HCT116 (cell line): ENCODE results near the gene HOXA7. TPM values are rescaled to one million over a fixed set of nuclear protein-coding genes. Genes with fewer than 3 reads are reported as not detected.
A peak's percentile ranks its signal among the peaks of the same experiment; 100 is the strongest.

Experiments
- ATAC-seq: fragments of 200-7000 bp; cut with Tn5 transposase; 2 replicates; pipeline ENCODE4 v1.9.1; 2020; ENCODE audit warnings: mild to moderate bottlenecking, moderate library complexity
- BruUV-seq: library from RNA; stranded (reverse); fragments of 400-500 nt; replicated peaks from 2 replicates; lab custom pipeline; 2021; lab: Mats Ljungman, UMichigan
- CTCF ChIA-PET: fragments of 300-600 bp; sonication (Branson Sonifier 250); formaldehyde crosslinking; loops from one replicate; lab custom pipeline; 2021; ENCODE audit warnings: antibody characterized with exemption; lab: Charles Lee
- POLR2A ChIA-PET: fragments of 300-600, 350-600 bp; sonication (Branson Sonifier 250); formaldehyde crosslinking; loops from one replicate; lab custom pipeline; 2021; ENCODE audit warnings: antibody characterized with exemption; lab: Charles Lee
- RAD21 ChIA-PET, 2 experiments: fragments of 300-600 bp; sonication (Branson Sonifier 250); formaldehyde crosslinking; loops; one replicate each; lab custom pipeline; 2023; ENCODE audit warnings: low total read pairs in 2 of 2; ENCODE audit not compliant: uncharacterized antibody in 2 of 2, unreplicated experiment in 2 of 2, low non-redundant PET in 1 of 2; lab: Charles Lee
- DNase-seq: peaks from one replicate; pipeline ENCODE4 v3.0.0-alpha.2; 2010; ENCODE audit warnings: low read depth, low spot score
- H2AFZ ChIP-seq: fragments of 200-600 bp; shearing (Covaris generic), sonication (generic); 2 replicates; pipeline ENCODE4 v1.6.1; 2017; ENCODE audit warnings: low read depth, mixed run types, mixed read lengths, antibody characterized with exemption, low read length; ENCODE audit not compliant: poor library complexity, severe bottlenecking
- H3K27ac ChIP-seq: 2 replicates; pipeline ENCODE4 v1.5.1; 2012; ENCODE audit warnings: low read depth, low read length
- H3K27me3 ChIP-seq: fragments of 200-600 bp; sonication (generic); 2 replicates; pipeline ENCODE4 v1.6.1; 2016; ENCODE audit warnings: mixed run types, low read length, mixed read lengths; ENCODE audit not compliant: insufficient read depth
- H3K36me3 ChIP-seq, 2 experiments: fragments of 200-500 bp in 1 of 2; fragments of 200-600 bp in 1 of 2; sonication (Bioruptor generic) in 1 of 2; sonication (generic) in 1 of 2; 2 replicates each; pipeline versions ENCODE4 v1.5.1 to v1.6.1; 2014 to 2016; ENCODE audit warnings: low read length in 2 of 2, inconsistent platforms in 1 of 2, mixed read lengths in 1 of 2, mixed run types in 1 of 2; ENCODE audit not compliant: insufficient read depth in 2 of 2, control insufficient read depth in 1 of 2
- H3K4me1 ChIP-seq, 2 experiments: fragments of 200-600 bp in 1 of 2; sonication (generic) in 1 of 2; 2 replicates each; pipeline versions ENCODE4 v1.5.1 to v1.6.1; 2012 to 2017; ENCODE audit warnings: low read length in 2 of 2, inconsistent platforms in 1 of 2, mild to moderate bottlenecking in 1 of 2, mixed read lengths in 1 of 2, mixed run types in 1 of 2, moderate library complexity in 1 of 2; ENCODE audit not compliant: insufficient read depth in 2 of 2, control insufficient read depth in 1 of 2
- H3K4me2 ChIP-seq: fragments of 200-600 bp; sonication (generic); 2 replicates; pipeline ENCODE4 v1.6.1; 2017; ENCODE audit warnings: mixed run types, low read length, mixed read lengths
- H3K4me3 ChIP-seq, 2 experiments: fragments of 200-600 bp in 1 of 2; sonication (generic) in 1 of 2; replicated peaks in 1 of 2; 2 replicates each; pipeline ENCODE4 v1.5.1; 2011 to 2016; ENCODE audit warnings: low read length in 2 of 2, control low read depth in 1 of 2, low read depth in 1 of 2, mild to moderate bottlenecking in 1 of 2, mixed read lengths in 1 of 2, mixed run types in 1 of 2
- H3K79me2 ChIP-seq: fragments of 200-600 bp; sonication (generic); 2 replicates; pipeline ENCODE4 v1.6.1; 2017; ENCODE audit warnings: mild to moderate bottlenecking, mixed run types, low read length, moderate library complexity, mixed read lengths; ENCODE audit not compliant: insufficient read depth
- H3K9ac ChIP-seq: fragments of 200-600 bp; sonication (generic); 2 replicates; pipeline ENCODE4 v1.6.1; 2016; ENCODE audit warnings: low read length, mixed read lengths
- H3K9me2 ChIP-seq: fragments of 200-600 bp; sonication (generic), shearing (Covaris generic); 2 replicates; pipeline ENCODE4 v1.6.1; 2017; ENCODE audit warnings: mixed run types, mild to moderate bottlenecking, moderate library complexity; ENCODE audit not compliant: insufficient read depth
- H3K9me3 ChIP-seq, 2 experiments: fragments of 200-500 bp in 1 of 2; fragments of 200-600 bp in 1 of 2; sonication (Bioruptor generic) in 1 of 2; sonication (generic) in 1 of 2; 2 replicates each; pipeline ENCODE4 v1.6.1; 2014 to 2017; ENCODE audit warnings: low read length in 2 of 2, mixed read lengths in 2 of 2, inconsistent platforms in 1 of 2, low read depth in 1 of 2, mild to moderate bottlenecking in 1 of 2, mixed run types in 1 of 2, moderate library complexity in 1 of 2; ENCODE audit not compliant: control insufficient read depth in 1 of 2, insufficient read depth in 1 of 2
- H4K20me1 ChIP-seq: fragments of 200-600 bp; sonication (generic), shearing (Covaris generic); 2 replicates; pipeline ENCODE4 v1.6.1; 2017; ENCODE audit warnings: mixed run types, mild to moderate bottlenecking, moderate library complexity; ENCODE audit not compliant: insufficient read depth
- CBX3 ChIP-seq: IDR thresholded peaks from 2 replicates; pipeline ENCODE4 v1.6.1; 2012; ENCODE audit warnings: low read depth
- CTCF ChIP-seq, 3 experiments: fragments of 200-600 bp in 1 of 3; sonication (generic) in 1 of 3; IDR thresholded peaks in 2 of 3; conservative IDR thresholded peaks in 1 of 3; 2 replicates each; pipeline ENCODE4 v1.5.1; 2012 to 2017; ENCODE audit warnings: low read depth in 2 of 3, low read length in 2 of 3, antibody characterized with exemption in 1 of 3, borderline replicate concordance in 1 of 3, control low read depth in 1 of 3, mild to moderate bottlenecking in 1 of 3, mixed read lengths in 1 of 3, mixed run types in 1 of 3, moderate library complexity in 1 of 3; ENCODE audit not compliant: insufficient read depth in 1 of 3
- EGR1 ChIP-seq: IDR thresholded peaks from 2 replicates; pipeline ENCODE4 v1.6.1; 2012; ENCODE audit warnings: low read depth
- FOSL1 ChIP-seq: IDR thresholded peaks from 2 replicates; pipeline ENCODE4 v1.6.1; 2012; ENCODE audit warnings: low read depth
- POLR2AphosphoS5 ChIP-seq: IDR thresholded peaks from 2 replicates; pipeline ENCODE4 v1.6.1; 2011; ENCODE audit warnings: mild to moderate bottlenecking, low read depth, low read length, moderate library complexity
- SP1 ChIP-seq: IDR thresholded peaks from 2 replicates; pipeline ENCODE4 v1.6.1; 2012; ENCODE audit warnings: low read depth
- SRF ChIP-seq: IDR thresholded peaks from 2 replicates; pipeline ENCODE4 v1.6.1; 2012; ENCODE audit warnings: low read depth
- TCF7L2 ChIP-seq: IDR thresholded peaks from 2 replicates; pipeline ENCODE4 v1.7.0; 2011; ENCODE audit warnings: borderline replicate concordance, inconsistent platforms; ENCODE audit not compliant: insufficient read depth, insufficient read length; ENCODE audit errors: extremely low read depth
- YY1 ChIP-seq: IDR thresholded peaks from 2 replicates; pipeline ENCODE4 v1.6.1; 2011; ENCODE audit warnings: low read length, low read depth, moderate library complexity, mild to moderate bottlenecking; ENCODE audit not compliant: insufficient replicate concordance; ENCODE audit errors: extremely low read depth
- ZFX ChIP-seq: fragments of 450-650 bp; IDR thresholded peaks from 2 replicates; pipeline ENCODE4 v1.6.1; 2017
- ZNF274 ChIP-seq: fragments of 200-500 bp; sonication (Bioruptor generic); IDR thresholded peaks from 2 replicates; pipeline ENCODE4 v1.6.1; 2014; ENCODE audit warnings: mild to moderate bottlenecking, low read depth, low read length, inconsistent platforms
- intact Hi-C: fragments of 100-400 bp; cut with micrococcal nuclease; formaldehyde crosslinking; loops from 2 replicates; pipeline ENCODE4 v1.10.0; 2022
- total RNA-seq: library from RNA; stranded (reverse); gene quantifications from one replicate; pipeline ENCODE4 v1.2.1, GENCODE V29; 2021; ENCODE audit not compliant: unreplicated experiment
- TF ChIP-seq, protein P1 (sequence below): IDR thresholded peaks from 2 replicates; pipeline ENCODE4 v1.6.1; 2012
- TF ChIP-seq, protein P2 (sequence below): IDR thresholded peaks from 2 replicates; pipeline ENCODE4 v1.6.1; 2012; ENCODE audit warnings: low read depth

The HOXA7 gene
- total RNA-seq, 1 experiment from 2014 or later = 15.0 TPM

GRCh38 chr7:27132978-27133377 is 23.5 kb downstream of the HOXA7 start (continued):
- TF ChIP-seq CTCF (IDR thresholded peaks at IDR 0.05 in 2 of 3, conservative IDR thresholded peaks at IDR 0.05 in 1 of 3; ENCODE audit: borderline replicate concordance in 1 of 3, insufficient read depth in 1 of 3, low read depth in 2 of 3, low read length in 2 of 3) (no peak), EGR1 (no peak), SP1 (no peak), SRF (no peak), FOSL1 (no peak), ZNF274 (no peak), CBX3 (no peak), YY1 (no peak), POLR2AphosphoS5 (no peak), ZFX (no peak)
- TF ChIP-seq, protein P1, sequence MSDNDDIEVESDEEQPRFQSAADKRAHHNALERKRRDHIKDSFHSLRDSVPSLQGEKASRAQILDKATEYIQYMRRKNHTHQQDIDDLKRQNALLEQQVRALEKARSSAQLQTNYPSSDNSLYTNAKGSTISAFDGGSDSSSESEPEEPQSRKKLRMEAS = no peak

- no peaks in the 10 kb centered on the region for H3K9me2 ChIP-seq
- CTCF ChIA-PET = no interaction called here
- POLR2A ChIA-PET = interaction anchor here (1.5 kb wide), 1 partner anchor 17 kb away, joined by 3 read pairs; no protein-coding TSS in a partner anchor
- H3K79me2 ChIP-seq = no peaks in the 10 kb centered on the region
- no peak overlapping the region for H3K27ac ChIP-seq
- H3K27me3 ChIP-seq = peaks cover 14% of the 10 kb centered on the region
- intact Hi-C loops = no loop called here
- ATAC-seq (no peak), DNase-seq (no peak)
- H3K9ac ChIP-seq = no peak overlapping the region
- no peaks in the 10 kb centered on the region for H4K20me1 ChIP-seq
- peaks cover 41 to 81% of the 10 kb centered on the region in 2 experiments for H3K4me1 ChIP-seq
- H3K36me3 ChIP-seq = no peaks in the 10 kb centered on the region
- H3K4me2 ChIP-seq = peak overlapping the region; percentile 91; the same call in 1 of the 2 replicates
- RAD21 ChIA-PET = interaction anchor here in 1 of 2 experiments (0.6 kb wide), 1 partner anchor 282 kb away, joined by 3 read pairs; no protein-coding TSS in a partner anchor
- TF ChIP-seq TCF7L2 = no peak
- TF ChIP-seq, protein P2, sequence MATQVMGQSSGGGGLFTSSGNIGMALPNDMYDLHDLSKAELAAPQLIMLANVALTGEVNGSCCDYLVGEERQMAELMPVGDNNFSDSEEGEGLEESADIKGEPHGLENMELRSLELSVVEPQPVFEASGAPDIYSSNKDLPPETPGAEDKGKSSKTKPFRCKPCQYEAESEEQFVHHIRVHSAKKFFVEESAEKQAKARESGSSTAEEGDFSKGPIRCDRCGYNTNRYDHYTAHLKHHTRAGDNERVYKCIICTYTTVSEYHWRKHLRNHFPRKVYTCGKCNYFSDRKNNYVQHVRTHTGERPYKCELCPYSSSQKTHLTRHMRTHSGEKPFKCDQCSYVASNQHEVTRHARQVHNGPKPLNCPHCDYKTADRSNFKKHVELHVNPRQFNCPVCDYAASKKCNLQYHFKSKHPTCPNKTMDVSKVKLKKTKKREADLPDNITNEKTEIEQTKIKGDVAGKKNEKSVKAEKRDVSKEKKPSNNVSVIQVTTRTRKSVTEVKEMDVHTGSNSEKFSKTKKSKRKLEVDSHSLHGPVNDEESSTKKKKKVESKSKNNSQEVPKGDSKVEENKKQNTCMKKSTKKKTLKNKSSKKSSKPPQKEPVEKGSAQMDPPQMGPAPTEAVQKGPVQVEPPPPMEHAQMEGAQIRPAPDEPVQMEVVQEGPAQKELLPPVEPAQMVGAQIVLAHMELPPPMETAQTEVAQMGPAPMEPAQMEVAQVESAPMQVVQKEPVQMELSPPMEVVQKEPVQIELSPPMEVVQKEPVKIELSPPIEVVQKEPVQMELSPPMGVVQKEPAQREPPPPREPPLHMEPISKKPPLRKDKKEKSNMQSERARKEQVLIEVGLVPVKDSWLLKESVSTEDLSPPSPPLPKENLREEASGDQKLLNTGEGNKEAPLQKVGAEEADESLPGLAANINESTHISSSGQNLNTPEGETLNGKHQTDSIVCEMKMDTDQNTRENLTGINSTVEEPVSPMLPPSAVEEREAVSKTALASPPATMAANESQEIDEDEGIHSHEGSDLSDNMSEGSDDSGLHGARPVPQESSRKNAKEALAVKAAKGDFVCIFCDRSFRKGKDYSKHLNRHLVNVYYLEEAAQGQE = no peak
- no peak for TF ChIP-seq SRF
- TF ChIP-seq CTCF (IDR thresholded peaks at IDR 0.05 in 2 of 3, conservative IDR thresholded peaks at IDR 0.05 in 1 of 3; ENCODE audit: borderline replicate concordance in 1 of 3, insufficient read depth in 1 of 3, low read depth in 2 of 3, low read length in 2 of 3) = no peak
- TF ChIP-seq SP1 = no peak
- no peak for TF ChIP-seq FOSL1
- TF ChIP-seq EGR1 = no peak
- no peaks in the 10 kb centered on the region for H3K9me3 ChIP-seq
- no peak overlapping the region for H3K4me3 ChIP-seq
- no TSS peak for BruUV-seq
- H2AFZ ChIP-seq = no peak overlapping the region
Measured at GRCh38 chr7:27132214-27132613, 24.3 kb downstream of the HOXA7 start.
